ENCODE results near the gene XRN1.

Gene XRN1

DNA sequence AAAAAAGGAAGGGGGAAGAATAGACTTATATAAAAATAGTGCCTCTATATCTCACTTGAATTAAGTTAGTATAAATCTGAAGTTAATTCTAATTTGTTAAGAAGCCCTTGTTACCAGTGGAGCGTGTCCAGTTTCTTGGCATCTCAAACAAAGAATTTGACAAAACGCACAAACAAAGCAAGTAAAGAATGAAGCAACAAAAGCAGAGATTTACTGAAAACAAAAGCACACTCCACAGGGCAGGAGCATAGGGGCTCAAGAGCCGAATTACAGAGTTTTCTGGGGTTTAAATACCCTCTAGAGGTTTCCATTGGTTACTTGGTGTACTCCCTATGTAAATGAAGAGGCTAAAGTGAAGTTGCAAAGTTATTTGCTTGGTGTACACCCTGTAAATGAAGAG, 188.5 kb downstream of the XRN1 start:
- DNase-seq: no peak

DNA sequence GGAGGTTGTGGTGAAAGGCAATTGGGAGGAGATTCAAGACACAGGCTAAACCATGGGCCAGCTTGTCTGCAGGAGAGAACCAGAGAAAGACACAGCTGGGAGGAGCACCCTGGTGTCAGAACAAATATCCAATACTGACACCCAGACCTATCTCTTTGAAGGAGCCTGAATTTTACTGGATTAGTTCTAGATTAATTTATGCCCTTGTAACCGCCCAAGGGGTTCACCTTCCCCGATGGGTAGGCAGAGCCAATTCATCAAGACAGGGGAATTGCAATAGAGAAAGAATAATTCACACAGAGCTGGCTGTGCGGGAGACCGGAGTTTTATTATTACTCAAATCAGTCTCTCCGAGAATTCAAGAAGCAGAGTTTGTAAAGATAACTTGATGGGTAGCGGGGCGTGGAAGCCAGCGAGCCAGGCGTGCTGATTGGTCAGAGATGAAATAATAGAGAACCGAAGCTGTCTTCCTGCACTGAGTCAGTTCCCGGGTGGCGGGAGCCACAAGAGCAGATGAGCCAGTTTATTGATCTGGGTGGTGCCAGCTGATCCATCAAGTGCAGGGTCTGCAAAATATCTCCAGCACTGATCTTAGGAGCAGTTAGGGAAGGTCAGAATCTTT, 191.0 kb downstream of the XRN1 start:
- DNase-seq: no peak

Measured in NCI-H69 (cell line).